HCT116 (cell line): ENCODE measurements around the gene P2RX1. TPM values are rescaled to one million over a fixed set of nuclear protein-coding genes. Genes with fewer than 3 reads are reported as not detected.

Experiments used
- ATAC-seq: fragments of 200-7000 bp; cut with Tn5 transposase; 2 replicates; pipeline ENCODE4 v1.9.1; 2020; ENCODE audit warnings: mild to moderate bottlenecking, moderate library complexity
- BruUV-seq: library from RNA; stranded (reverse); fragments of 400-500 nt; replicated peaks from 2 replicates; lab custom pipeline; 2021; lab: Mats Ljungman, UMichigan
- CTCF ChIA-PET: fragments of 300-600 bp; sonication (Branson Sonifier 250); formaldehyde crosslinking; loops from one replicate; lab custom pipeline; 2021; ENCODE audit warnings: antibody characterized with exemption; lab: Charles Lee
- POLR2A ChIA-PET: fragments of 300-600, 350-600 bp; sonication (Branson Sonifier 250); formaldehyde crosslinking; loops from one replicate; lab custom pipeline; 2021; ENCODE audit warnings: antibody characterized with exemption; lab: Charles Lee
- RAD21 ChIA-PET, 2 experiments: fragments of 300-600 bp; sonication (Branson Sonifier 250); formaldehyde crosslinking; loops; one replicate each; lab custom pipeline; 2023; ENCODE audit warnings: low total read pairs in 2 of 2; ENCODE audit not compliant: uncharacterized antibody in 2 of 2, unreplicated experiment in 2 of 2, low non-redundant PET in 1 of 2; lab: Charles Lee
- DNase-seq: peaks from one replicate; pipeline ENCODE4 v3.0.0-alpha.2; 2010; ENCODE audit warnings: low read depth, low spot score
- H2AFZ ChIP-seq: fragments of 200-600 bp; shearing (Covaris generic), sonication (generic); 2 replicates; pipeline ENCODE4 v1.6.1; 2017; ENCODE audit warnings: low read depth, mixed run types, mixed read lengths, antibody characterized with exemption, low read length; ENCODE audit not compliant: poor library complexity, severe bottlenecking
- H3K27ac ChIP-seq: 2 replicates; pipeline ENCODE4 v1.5.1; 2012; ENCODE audit warnings: low read depth, low read length
- H3K27me3 ChIP-seq: fragments of 200-600 bp; sonication (generic); 2 replicates; pipeline ENCODE4 v1.6.1; 2016; ENCODE audit warnings: mixed run types, low read length, mixed read lengths; ENCODE audit not compliant: insufficient read depth
- H3K36me3 ChIP-seq, 2 experiments: fragments of 200-500 bp in 1 of 2; fragments of 200-600 bp in 1 of 2; sonication (Bioruptor generic) in 1 of 2; sonication (generic) in 1 of 2; 2 replicates each; pipeline versions ENCODE4 v1.5.1 to v1.6.1; 2014 to 2016; ENCODE audit warnings: low read length in 2 of 2, inconsistent platforms in 1 of 2, mixed read lengths in 1 of 2, mixed run types in 1 of 2; ENCODE audit not compliant: insufficient read depth in 2 of 2, control insufficient read depth in 1 of 2
- H3K4me1 ChIP-seq, 2 experiments: fragments of 200-600 bp in 1 of 2; sonication (generic) in 1 of 2; 2 replicates each; pipeline versions ENCODE4 v1.5.1 to v1.6.1; 2012 to 2017; ENCODE audit warnings: low read length in 2 of 2, inconsistent platforms in 1 of 2, mild to moderate bottlenecking in 1 of 2, mixed read lengths in 1 of 2, mixed run types in 1 of 2, moderate library complexity in 1 of 2; ENCODE audit not compliant: insufficient read depth in 2 of 2, control insufficient read depth in 1 of 2
- H3K4me2 ChIP-seq: fragments of 200-600 bp; sonication (generic); 2 replicates; pipeline ENCODE4 v1.6.1; 2017; ENCODE audit warnings: mixed run types, low read length, mixed read lengths
- H3K4me3 ChIP-seq, 2 experiments: fragments of 200-600 bp in 1 of 2; sonication (generic) in 1 of 2; replicated peaks in 1 of 2; 2 replicates each; pipeline ENCODE4 v1.5.1; 2011 to 2016; ENCODE audit warnings: low read length in 2 of 2, control low read depth in 1 of 2, low read depth in 1 of 2, mild to moderate bottlenecking in 1 of 2, mixed read lengths in 1 of 2, mixed run types in 1 of 2
- H3K79me2 ChIP-seq: fragments of 200-600 bp; sonication (generic); 2 replicates; pipeline ENCODE4 v1.6.1; 2017; ENCODE audit warnings: mild to moderate bottlenecking, mixed run types, low read length, moderate library complexity, mixed read lengths; ENCODE audit not compliant: insufficient read depth
- H3K9ac ChIP-seq: fragments of 200-600 bp; sonication (generic); 2 replicates; pipeline ENCODE4 v1.6.1; 2016; ENCODE audit warnings: low read length, mixed read lengths
- H3K9me2 ChIP-seq: fragments of 200-600 bp; sonication (generic), shearing (Covaris generic); 2 replicates; pipeline ENCODE4 v1.6.1; 2017; ENCODE audit warnings: mixed run types, mild to moderate bottlenecking, moderate library complexity; ENCODE audit not compliant: insufficient read depth
- H3K9me3 ChIP-seq, 2 experiments: fragments of 200-500 bp in 1 of 2; fragments of 200-600 bp in 1 of 2; sonication (Bioruptor generic) in 1 of 2; sonication (generic) in 1 of 2; 2 replicates each; pipeline ENCODE4 v1.6.1; 2014 to 2017; ENCODE audit warnings: low read length in 2 of 2, mixed read lengths in 2 of 2, inconsistent platforms in 1 of 2, low read depth in 1 of 2, mild to moderate bottlenecking in 1 of 2, mixed run types in 1 of 2, moderate library complexity in 1 of 2; ENCODE audit not compliant: control insufficient read depth in 1 of 2, insufficient read depth in 1 of 2
- H4K20me1 ChIP-seq: fragments of 200-600 bp; sonication (generic), shearing (Covaris generic); 2 replicates; pipeline ENCODE4 v1.6.1; 2017; ENCODE audit warnings: mixed run types, mild to moderate bottlenecking, moderate library complexity; ENCODE audit not compliant: insufficient read depth
- CBX3 ChIP-seq: IDR thresholded peaks from 2 replicates; pipeline ENCODE4 v1.6.1; 2012; ENCODE audit warnings: low read depth
- ELF1 ChIP-seq: IDR thresholded peaks from 2 replicates; pipeline ENCODE4 v1.6.1; 2012; ENCODE audit warnings: low read depth, borderline replicate concordance
- EZH2 ChIP-seq: fragments of 200-600 bp; sonication (generic); IDR thresholded peaks from 2 replicates; pipeline ENCODE4 v1.6.1; 2017; ENCODE audit warnings: antibody characterized with exemption, mixed run types
- JUND ChIP-seq: IDR thresholded peaks from 2 replicates; pipeline ENCODE4 v1.6.1; 2012
- POLR2A ChIP-seq: IDR thresholded peaks from 2 replicates; pipeline ENCODE4 v1.7.0; 2011; ENCODE audit warnings: borderline replicate concordance; ENCODE audit not compliant: insufficient read depth, insufficient read length; ENCODE audit errors: extremely low read depth
- RAD21 ChIP-seq: IDR thresholded peaks from 2 replicates; pipeline ENCODE4 v1.6.1; 2012; ENCODE audit warnings: low read depth, mild to moderate bottlenecking
- SIN3A ChIP-seq: IDR thresholded peaks from 2 replicates; pipeline ENCODE4 v1.6.1; 2012; ENCODE audit warnings: low read depth
- SP1 ChIP-seq: IDR thresholded peaks from 2 replicates; pipeline ENCODE4 v1.6.1; 2012; ENCODE audit warnings: low read depth
- SRF ChIP-seq: IDR thresholded peaks from 2 replicates; pipeline ENCODE4 v1.6.1; 2012; ENCODE audit warnings: low read depth
- TCF7L2 ChIP-seq: IDR thresholded peaks from 2 replicates; pipeline ENCODE4 v1.7.0; 2011; ENCODE audit warnings: borderline replicate concordance, inconsistent platforms; ENCODE audit not compliant: insufficient read depth, insufficient read length; ENCODE audit errors: extremely low read depth
- YY1 ChIP-seq: IDR thresholded peaks from 2 replicates; pipeline ENCODE4 v1.6.1; 2011; ENCODE audit warnings: low read length, low read depth, moderate library complexity, mild to moderate bottlenecking; ENCODE audit not compliant: insufficient replicate concordance; ENCODE audit errors: extremely low read depth
- ZNF274 ChIP-seq: fragments of 200-500 bp; sonication (Bioruptor generic); IDR thresholded peaks from 2 replicates; pipeline ENCODE4 v1.6.1; 2014; ENCODE audit warnings: mild to moderate bottlenecking, low read depth, low read length, inconsistent platforms
- intact Hi-C: fragments of 100-400 bp; cut with micrococcal nuclease; formaldehyde crosslinking; loops from 2 replicates; pipeline ENCODE4 v1.10.0; 2022
- total RNA-seq: library from RNA; stranded (reverse); gene quantifications from one replicate; pipeline ENCODE4 v1.2.1, GENCODE V29; 2021; ENCODE audit not compliant: unreplicated experiment
- TF ChIP-seq, protein P1 (sequence below): IDR thresholded peaks from 2 replicates; pipeline ENCODE4 v1.6.1; 2012; ENCODE audit warnings: low read depth
- TF ChIP-seq, protein P2 (sequence below), 3 experiments: fragments of 200-600 bp in 1 of 3; sonication (generic) in 1 of 3; IDR thresholded peaks in 2 of 3; conservative IDR thresholded peaks in 1 of 3; 2 replicates each; pipeline ENCODE4 v1.5.1; 2012 to 2017; ENCODE audit warnings: low read depth in 2 of 3, low read length in 2 of 3, antibody characterized with exemption in 1 of 3, borderline replicate concordance in 1 of 3, control low read depth in 1 of 3, mild to moderate bottlenecking in 1 of 3, mixed read lengths in 1 of 3, mixed run types in 1 of 3, moderate library complexity in 1 of 3; ENCODE audit not compliant: insufficient read depth in 1 of 3
- TF ChIP-seq, protein P3 (sequence below): IDR thresholded peaks from 2 replicates; pipeline ENCODE4 v1.6.1; 2011; ENCODE audit warnings: mild to moderate bottlenecking, low read length, moderate library complexity; ENCODE audit not compliant: insufficient replicate concordance; ENCODE audit errors: extremely low read depth

The P2RX1 gene
- total RNA-seq, 1 experiment from 2014 or later = not detected

DNA sequence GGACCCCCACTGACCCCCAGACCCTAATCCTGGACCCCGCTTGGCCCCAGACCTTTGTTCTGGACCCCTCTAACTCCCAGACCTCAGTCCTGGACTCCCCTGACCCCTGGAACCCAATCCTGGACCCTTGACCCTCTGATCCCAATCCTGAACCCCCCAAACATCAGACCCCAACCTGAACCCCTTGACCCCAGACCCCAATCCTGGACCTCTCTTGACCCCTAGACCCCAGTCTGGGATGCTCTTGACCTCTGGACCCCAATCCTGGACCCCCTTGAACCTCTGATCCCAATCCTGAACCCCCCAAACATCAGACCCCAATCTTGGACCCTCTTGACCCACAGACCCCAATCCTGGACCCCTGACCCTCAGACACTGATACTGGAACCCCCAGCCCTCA is 13.5 kb upstream of the P2RX1 start:
- Histone ChIP-seq H3K4me3 (no peak overlapping the region), H3K9me2 (no peaks in the 10 kb centered on the region), H3K27ac (no peak overlapping the region), H3K79me2 (no peaks in the 10 kb centered on the region), H4K20me1 (no peaks in the 10 kb centered on the region), H3K9ac (no peak overlapping the region), H3K4me2 (no peak overlapping the region), H3K4me1 (no peaks in the 10 kb centered on the region), H3K27me3 (no peaks in the 10 kb centered on the region), H2AFZ (no peak overlapping the region), H3K36me3 (no peaks in the 10 kb centered on the region), H3K9me3 (no peaks in the 10 kb centered on the region)
- no peak for TF ChIP-seq RAD21
- TF ChIP-seq SIN3A = no peak
- TF ChIP-seq, protein P1, sequence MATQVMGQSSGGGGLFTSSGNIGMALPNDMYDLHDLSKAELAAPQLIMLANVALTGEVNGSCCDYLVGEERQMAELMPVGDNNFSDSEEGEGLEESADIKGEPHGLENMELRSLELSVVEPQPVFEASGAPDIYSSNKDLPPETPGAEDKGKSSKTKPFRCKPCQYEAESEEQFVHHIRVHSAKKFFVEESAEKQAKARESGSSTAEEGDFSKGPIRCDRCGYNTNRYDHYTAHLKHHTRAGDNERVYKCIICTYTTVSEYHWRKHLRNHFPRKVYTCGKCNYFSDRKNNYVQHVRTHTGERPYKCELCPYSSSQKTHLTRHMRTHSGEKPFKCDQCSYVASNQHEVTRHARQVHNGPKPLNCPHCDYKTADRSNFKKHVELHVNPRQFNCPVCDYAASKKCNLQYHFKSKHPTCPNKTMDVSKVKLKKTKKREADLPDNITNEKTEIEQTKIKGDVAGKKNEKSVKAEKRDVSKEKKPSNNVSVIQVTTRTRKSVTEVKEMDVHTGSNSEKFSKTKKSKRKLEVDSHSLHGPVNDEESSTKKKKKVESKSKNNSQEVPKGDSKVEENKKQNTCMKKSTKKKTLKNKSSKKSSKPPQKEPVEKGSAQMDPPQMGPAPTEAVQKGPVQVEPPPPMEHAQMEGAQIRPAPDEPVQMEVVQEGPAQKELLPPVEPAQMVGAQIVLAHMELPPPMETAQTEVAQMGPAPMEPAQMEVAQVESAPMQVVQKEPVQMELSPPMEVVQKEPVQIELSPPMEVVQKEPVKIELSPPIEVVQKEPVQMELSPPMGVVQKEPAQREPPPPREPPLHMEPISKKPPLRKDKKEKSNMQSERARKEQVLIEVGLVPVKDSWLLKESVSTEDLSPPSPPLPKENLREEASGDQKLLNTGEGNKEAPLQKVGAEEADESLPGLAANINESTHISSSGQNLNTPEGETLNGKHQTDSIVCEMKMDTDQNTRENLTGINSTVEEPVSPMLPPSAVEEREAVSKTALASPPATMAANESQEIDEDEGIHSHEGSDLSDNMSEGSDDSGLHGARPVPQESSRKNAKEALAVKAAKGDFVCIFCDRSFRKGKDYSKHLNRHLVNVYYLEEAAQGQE = no peak
- no peak for TF ChIP-seq EZH2
- TF ChIP-seq, protein P2, sequence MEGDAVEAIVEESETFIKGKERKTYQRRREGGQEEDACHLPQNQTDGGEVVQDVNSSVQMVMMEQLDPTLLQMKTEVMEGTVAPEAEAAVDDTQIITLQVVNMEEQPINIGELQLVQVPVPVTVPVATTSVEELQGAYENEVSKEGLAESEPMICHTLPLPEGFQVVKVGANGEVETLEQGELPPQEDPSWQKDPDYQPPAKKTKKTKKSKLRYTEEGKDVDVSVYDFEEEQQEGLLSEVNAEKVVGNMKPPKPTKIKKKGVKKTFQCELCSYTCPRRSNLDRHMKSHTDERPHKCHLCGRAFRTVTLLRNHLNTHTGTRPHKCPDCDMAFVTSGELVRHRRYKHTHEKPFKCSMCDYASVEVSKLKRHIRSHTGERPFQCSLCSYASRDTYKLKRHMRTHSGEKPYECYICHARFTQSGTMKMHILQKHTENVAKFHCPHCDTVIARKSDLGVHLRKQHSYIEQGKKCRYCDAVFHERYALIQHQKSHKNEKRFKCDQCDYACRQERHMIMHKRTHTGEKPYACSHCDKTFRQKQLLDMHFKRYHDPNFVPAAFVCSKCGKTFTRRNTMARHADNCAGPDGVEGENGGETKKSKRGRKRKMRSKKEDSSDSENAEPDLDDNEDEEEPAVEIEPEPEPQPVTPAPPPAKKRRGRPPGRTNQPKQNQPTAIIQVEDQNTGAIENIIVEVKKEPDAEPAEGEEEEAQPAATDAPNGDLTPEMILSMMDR (IDR thresholded peaks at IDR 0.05 in 2 of 3, conservative IDR thresholded peaks at IDR 0.05 in 1 of 3; ENCODE audit: borderline replicate concordance in 1 of 3, insufficient read depth in 1 of 3, low read depth in 2 of 3, low read length in 2 of 3) = no peak
- TF ChIP-seq JUND = no peak
- no peak for TF ChIP-seq TCF7L2
- TF ChIP-seq POLR2A = no peak
- TF ChIP-seq ZNF274 = no peak
- TF ChIP-seq YY1 = no peak
- TF ChIP-seq, protein P3, sequence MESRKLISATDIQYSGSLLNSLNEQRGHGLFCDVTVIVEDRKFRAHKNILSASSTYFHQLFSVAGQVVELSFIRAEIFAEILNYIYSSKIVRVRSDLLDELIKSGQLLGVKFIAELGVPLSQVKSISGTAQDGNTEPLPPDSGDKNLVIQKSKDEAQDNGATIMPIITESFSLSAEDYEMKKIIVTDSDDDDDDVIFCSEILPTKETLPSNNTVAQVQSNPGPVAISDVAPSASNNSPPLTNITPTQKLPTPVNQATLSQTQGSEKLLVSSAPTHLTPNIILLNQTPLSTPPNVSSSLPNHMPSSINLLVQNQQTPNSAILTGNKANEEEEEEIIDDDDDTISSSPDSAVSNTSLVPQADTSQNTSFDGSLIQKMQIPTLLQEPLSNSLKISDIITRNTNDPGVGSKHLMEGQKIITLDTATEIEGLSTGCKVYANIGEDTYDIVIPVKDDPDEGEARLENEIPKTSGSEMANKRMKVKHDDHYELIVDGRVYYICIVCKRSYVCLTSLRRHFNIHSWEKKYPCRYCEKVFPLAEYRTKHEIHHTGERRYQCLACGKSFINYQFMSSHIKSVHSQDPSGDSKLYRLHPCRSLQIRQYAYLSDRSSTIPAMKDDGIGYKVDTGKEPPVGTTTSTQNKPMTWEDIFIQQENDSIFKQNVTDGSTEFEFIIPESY = no peak
- no peak for TF ChIP-seq ELF1
- TF ChIP-seq CBX3 = no peak
- TF ChIP-seq SRF = no peak
- no peak for TF ChIP-seq SP1
- no peak for DNase-seq
- intact Hi-C loops = loop anchor here (5.0 kb wide), 1 partner anchor 483 kb away; no protein-coding TSS in a partner anchor
- CTCF ChIA-PET = no interaction called here
- no TSS peak for BruUV-seq
- POLR2A ChIA-PET = no interaction called here
- ATAC-seq = no peak
- RAD21 ChIA-PET = no interaction called here
